Stimulated activated CD8-positive, alpha-beta memory T cell treated with anti-CD3 and anti-CD28 coated beads, Interleukin-4, amount 100 ng/mL, for 24 hours (primary cell): ENCODE results near the gene FZR1.
"Not testable (repeated sequence)": the region's sequence is repeated elsewhere in the genome, so short reads cannot be mapped to it uniquely, and the experiment has no call there.

Source experiments
- DNase-seq: peaks from one replicate; pipeline ENCODE4 v3.0.0-alpha.2; 2020; ENCODE audit warnings: low read depth

FZR1 gene

GRCh38 chr19:3496392-3497273 is 9.5 kb upstream of the FZR1 start:
- DNase-seq = no peak

- no peak for DNase-seq
Measured at GRCh38 chr19:3497757-3498520, 8.2 kb upstream of the FZR1 start.

GRCh38 chr19:3499738-3500428 is 6.2 kb upstream of the FZR1 start:
- DNase-seq = no peak

GRCh38 chr19:3500429-3501101 is 5.5 kb upstream of the FZR1 start, which contains the start of gene DOHH:
TSS of gene DOHH (minus strand) at chr19:3500674. CDS start at chr19:3496814, 3,860 bp downstream.
- peak; percentile 96 for DNase-seq

- DNase-seq = no peak
Measured at GRCh38 chr19:3501780-3502179, 4.3 kb upstream of the FZR1 start.

GRCh38 chr19:3503036-3503572 is 3.0 kb upstream of the FZR1 start:
- DNase-seq = no peak

- DNase-seq = no peak
Measured at GRCh38 chr19:3504735-3505134, 1.4 kb upstream of the FZR1 start.

- no peak for DNase-seq
Measured at GRCh38 chr19:3506384-3507340, 551 bp downstream of the FZR1 start.

GRCh38 chr19:3507371-3508120 is 1.4 kb downstream of the FZR1 start:
- DNase-seq = no peak

- DNase-seq = not testable (repeated sequence)
Measured at GRCh38 chr19:3508121-3508661, 2.1 kb downstream of the FZR1 start.

GRCh38 chr19:3508771-3509535 is 2.8 kb downstream of the FZR1 start:
- DNase-seq = no peak

- DNase-seq = no peak
Measured at GRCh38 chr19:3509566-3509989, 3.5 kb downstream of the FZR1 start.

- no peak for DNase-seq
Measured at GRCh38 chr19:3510727-3511126, 4.6 kb downstream of the FZR1 start.

- no peak for DNase-seq
Measured at GRCh38 chr19:3511506-3512251, 5.6 kb downstream of the FZR1 start.

GRCh38 chr19:3512562-3513228 is 6.6 kb downstream of the FZR1 start:
- no peak for DNase-seq

GRCh38 chr19:3513229-3514140 is 7.4 kb downstream of the FZR1 start:
- no peak for DNase-seq
